NCI-H187 (cell line): ENCODE data around the gene FAM171A1.
"Not testable (repeated sequence)": the region's sequence is repeated elsewhere in the genome, so short reads cannot be mapped to it uniquely, and the experiment has no call there.

Experiments
- DNase-seq, 2 experiments: peaks; one replicate each; lab custom pipeline; 2025; lab: John Stamatoyannopoulos, UW

The FAM171A1 gene

DNA sequence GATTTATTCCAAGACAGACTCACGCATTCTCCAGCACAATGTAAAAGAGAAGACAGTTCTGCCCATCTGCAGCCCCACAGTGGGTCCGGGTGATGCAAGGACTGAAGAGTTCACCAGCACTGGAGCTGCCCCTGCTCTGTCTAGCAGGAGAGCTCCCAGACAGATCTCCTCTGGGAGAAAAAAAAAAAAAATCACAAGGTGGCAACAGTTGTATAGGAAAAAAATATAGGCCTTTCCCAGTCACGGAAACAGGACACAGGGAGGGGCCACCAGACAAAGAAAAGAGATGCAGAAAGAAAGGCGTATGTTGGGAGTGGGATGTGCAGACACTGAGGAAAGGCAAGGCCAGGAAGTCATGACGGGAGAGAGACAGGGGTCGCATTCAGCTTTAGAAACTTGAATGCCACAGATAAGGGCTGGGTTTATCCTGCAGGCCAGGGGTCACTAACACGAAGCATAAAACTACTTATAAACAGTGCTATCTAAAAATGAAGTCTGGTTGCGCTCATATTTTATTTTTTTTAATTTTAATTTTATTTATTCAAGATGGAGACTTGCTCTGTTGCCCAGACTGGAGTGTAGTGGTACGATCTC is 54.1 kb downstream of the FAM171A1 start:
- no peak for DNase-seq

DNA sequence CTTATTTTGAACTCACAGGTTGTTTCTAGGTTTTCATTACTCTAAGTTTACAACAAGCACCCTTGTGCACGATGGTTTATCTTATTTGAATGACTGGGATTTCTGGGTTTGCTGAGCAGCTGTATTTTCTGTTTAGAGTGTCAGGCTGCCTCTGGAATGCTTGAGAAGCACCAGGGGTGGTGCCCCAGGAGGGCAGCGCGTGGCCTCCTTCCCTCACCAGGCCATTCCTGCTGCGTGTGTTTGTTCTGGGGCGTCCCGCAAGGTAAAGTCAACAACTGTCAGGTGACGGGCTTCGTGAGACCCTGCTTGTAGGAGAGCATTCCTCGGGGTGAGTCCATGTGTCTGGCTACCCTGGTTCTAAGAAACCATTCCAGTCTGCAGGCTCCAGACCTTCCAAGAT is 54.9 kb downstream of the FAM171A1 start:
- DNase-seq = no peak

DNA sequence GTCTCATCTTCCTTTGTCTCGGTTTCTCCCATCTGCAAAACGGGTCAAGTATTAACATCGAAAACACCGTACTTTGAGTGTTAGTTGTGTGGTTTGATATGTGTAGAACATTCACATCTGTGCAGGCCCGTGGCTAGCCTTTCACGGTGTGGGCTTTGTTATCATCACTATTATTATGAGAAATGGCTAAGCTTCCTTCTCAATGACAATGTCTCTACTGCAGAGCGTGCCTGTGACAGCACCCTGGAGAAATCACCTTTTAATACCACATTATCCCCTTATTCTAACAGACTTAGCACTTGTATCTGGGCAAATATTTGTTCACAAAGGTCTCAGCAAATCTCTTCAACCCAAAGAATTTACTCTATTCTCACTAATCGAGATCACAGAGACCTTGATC is 55.8 kb downstream of the FAM171A1 start:
- no peak for DNase-seq

DNA sequence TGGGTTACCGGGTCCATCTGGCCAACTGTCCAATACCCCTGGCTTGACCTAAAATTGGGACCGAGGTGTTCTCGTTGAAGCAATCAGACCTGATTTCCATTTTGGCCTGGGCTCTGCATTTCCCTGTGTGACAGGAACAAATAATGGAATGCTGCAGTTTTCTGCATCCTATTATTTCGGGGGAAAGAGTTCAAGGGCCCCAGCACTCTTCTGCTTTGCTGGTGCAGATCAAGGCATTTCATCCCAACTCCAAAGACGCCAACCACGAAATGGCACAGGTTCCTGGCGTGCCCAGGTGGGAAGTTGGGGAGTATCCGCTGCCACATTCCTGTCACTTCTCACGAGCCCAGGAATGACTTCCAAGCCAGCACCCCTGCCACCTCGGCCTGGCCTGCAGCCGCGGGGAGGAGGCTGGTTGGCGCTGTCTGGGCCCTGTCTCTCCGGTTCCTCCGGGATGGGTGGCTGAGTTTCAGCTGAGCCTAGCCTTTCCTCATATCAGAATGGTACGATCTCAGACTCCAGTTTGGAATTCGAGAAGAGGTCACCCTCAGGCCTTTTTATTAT is 56.5 kb downstream of the FAM171A1 start:
- no peak for DNase-seq

DNA sequence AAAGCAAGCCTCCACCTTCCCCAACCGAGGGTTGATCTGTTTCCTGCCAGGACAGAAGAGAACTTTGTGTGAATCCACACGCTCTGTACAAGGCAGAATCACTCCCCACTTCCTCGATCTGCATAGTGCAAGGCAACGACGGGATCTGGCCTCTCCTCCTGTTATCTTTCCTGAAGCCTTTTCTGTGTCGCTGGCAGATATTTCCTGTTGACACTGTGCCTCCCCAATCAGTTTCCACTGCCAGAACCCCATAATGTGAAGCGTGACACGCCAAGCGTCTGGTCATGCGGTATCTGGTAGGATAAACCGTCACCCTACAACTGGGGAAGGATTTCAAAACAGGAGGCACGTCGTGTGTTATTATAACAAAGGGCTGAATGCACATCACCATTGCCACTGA is 57.2 kb downstream of the FAM171A1 start:
- DNase-seq = no peak

DNA sequence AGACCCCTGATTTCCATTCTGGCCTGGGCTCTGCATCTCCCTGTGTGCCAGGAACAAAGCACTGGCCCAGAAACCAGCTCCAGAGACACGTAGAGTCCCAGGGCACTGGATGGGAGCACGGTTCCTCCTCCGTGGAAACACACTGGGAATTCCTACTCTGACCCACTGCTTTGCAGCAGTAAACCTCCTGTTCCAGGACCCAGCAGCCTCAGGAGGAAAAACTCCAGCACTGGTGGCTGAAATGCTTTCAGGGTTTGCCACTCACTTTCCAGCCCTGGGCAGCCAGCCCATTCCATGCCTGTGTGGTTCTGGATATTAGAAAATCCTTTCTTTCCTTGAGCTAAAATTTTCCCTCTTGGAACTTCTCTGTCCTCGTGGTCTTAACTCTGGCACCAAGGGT is 58.0 kb downstream of the FAM171A1 start:
- no peak for DNase-seq

DNA sequence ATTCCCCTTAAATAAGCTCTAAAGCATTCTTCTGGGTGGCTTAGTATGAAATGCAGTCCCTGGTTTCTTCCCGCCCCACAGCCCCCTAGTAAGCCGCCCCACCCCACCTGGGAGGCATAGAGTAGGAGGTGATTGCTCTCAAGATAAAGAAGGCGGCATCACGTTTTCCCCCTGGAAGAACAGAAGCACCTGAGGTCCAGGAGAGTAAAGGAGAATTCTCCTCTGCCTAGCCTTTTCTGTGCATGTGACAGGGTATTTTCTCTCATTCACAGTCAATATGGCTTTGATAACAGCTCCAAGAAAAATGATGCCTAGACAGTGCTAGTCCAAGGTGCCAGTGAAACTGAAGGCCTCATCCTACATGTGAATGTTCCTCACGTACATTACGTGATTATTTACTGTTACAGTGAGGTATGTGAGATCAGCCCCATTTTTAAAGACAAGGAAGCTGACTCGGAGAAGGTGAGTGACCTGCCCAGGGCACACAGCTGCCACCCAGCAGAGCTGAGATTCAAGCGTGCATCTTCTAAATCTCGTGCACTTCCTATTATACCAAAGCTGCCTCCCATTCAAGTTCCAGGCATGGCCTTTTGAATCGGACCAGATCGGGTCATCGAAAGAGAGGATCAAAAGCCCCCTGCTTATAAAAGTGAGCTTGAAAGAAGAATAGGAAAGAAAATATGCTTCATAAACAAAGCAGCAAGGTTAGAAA is 59.4 kb downstream of the FAM171A1 start:
- DNase-seq = no peak

DNA sequence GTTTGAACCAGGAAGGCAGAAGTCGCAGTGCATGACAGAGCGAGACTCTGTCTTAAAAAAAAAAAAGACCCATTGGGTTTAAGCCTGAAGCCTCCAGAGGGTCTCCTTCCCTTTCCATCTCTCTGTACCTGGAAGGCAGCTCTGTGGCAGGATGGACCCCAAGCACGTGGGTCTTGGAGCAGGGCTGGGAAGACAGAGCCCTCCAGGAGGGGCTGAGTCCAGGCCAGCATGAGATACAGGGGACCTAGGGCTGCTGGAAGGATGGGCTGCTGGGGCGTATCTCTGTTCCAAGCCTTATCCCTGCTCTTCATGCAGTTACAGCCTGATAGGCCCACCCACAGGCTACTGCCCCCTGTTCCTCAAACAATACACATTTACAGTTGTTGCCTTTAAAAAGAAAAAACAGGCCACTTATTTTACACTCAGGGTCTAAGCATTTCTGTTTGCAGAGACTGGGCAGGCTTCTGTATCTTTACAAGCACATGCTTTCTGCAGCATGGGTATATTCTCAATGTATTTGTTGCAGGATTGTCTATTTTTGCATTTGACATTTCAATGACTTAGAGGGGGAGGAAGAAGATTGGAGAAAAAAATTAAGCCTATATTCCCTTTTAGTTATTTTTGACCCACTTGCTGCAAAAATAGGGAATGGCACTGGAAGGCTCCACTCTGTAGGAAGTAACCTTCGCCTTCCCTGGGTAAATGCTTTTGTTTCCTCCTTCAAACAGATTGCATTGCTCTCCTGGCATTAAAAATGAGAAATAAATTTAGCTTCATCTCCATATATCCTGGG is 60.1 kb downstream of the FAM171A1 start:
- no peak for DNase-seq

DNA sequence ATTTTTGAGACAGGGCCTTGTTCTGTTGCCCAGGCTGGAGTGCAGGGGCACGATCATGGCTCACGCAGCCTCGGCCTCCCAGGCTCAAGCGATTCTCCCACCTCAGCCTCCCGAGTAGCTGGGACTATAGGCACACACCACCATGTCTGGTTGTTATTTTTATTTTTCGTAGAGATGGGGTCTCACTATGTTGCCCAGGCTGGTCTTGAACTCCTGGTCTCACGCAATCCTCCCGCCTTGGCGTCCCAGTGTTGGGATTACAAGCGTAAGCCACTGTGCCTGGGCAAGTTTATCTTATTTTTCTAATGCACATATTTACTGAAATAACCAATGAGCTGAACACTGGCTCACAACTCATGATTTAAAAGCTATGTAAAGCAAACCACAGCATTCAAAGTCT is 61.9 kb downstream of the FAM171A1 start:
- DNase-seq = no peak

DNA sequence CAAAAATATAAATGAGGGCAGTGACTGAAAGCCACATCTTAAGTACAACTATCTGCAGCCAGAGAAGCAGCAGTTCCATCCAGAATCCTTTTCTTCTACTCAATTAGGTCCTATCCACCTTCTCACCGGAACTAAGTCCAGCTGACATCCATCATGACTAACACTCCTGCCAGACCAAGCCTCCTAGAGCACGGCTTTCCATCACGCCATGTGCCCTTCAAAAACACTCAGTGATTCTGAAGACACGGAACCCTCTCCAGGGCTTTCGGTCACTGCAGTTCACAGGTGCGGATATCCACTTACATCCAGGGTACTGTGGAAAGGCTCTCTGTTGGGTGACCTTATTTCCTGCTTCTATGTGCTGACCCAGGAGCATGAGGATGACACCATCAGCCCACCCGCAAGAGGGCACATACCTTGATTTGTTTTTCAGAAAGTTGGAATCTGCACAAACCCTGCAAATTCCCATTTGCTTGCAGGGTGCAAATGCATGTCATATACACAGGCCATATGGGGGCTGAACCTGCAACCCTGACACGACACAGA is 64.3 kb downstream of the FAM171A1 start:
- DNase-seq = no peak

DNA sequence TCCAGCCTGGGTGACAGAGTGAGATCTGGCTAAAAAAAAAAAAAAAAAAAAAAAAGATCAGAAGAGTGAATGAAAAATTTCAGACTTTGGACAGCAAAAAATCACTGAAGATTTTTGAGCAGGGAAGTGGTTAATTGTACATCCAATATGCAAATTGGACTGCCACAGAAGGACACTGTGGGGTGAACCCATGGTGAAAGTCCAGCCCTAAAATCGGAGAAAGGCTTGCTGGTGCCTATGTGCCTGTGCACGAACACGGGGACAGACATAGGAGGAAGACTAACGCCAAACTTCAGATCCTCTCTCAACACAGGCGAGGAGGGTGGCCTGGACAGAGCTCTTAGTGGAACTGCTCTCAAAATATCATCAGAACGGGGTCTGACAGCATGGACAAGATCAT is 65.5 kb downstream of the FAM171A1 start:
- DNase-seq = no peak

DNA sequence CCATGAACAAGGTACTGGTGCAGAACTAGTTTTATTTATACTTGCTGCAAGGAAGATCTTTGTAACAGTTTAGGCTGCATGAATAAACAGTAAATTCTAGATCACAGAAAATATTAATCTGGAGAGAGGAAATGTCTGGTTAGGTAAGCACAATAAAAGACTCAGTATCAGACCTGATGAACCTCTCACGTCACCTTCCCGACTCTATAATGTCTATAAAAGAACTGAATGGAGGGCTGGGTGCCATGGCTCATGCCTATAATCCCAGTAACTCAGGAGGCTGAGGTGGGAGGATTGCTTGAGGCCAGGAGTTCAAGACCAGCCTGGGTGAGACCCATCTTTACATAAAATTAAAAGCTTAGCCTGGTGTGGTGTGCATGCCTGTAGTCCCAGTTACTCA is 65.9 kb downstream of the FAM171A1 start:
- no peak for DNase-seq

DNA sequence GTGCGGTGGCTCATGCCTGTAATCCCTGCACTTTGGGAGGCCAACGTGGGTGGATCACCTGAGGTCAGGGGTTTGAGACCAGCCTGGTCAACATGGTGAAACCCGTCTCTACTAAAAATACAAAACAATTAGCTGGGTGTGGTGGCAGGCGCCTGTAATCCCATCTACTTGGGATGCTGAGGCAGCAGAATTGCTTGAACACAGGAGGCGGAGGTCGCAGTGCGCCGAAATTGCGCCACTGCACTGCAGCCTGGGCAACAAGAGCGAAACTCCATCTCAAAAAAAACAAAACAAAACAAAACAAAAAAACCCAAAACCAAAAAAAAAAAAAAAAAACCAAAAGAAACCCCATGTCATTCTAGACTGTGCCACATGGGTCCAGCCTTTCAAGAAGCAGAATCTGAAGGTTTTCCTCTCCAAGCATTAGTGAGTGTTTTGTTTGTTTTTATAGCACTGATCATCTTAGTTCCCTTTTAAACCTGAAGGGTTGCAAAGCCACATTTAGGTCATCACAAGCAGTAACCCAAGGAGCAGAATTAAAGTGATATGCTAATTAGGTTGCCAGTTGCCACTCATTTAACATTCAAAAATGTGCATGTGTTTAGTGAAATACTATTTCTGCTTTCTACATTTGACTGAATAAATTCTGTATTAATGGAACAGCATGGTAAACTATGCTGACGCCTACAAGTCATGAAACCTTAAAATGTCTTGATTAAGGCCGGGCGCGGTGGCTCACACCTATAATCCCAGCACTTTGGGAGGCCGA is 68.7 kb downstream of the FAM171A1 start:
- not testable (repeated sequence) for DNase-seq

DNA sequence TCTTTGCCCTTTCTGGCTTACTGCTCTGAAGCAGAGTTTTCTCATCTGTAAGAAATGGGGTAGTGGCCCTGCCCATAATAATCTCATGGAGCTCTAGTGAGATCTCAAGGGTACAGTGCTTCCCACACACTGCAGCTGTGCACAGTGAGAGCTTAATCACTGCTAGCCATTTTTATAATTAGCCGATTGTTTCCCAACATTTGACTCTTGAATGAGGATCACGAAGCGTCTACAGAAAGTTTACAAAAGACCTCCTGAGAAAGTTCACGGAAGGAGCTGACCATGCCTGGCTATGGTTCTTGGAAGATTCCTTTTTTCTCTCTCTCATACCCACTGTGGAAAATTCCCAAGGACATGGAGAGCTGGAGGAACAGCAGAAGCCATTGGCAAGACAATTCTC is 70.4 kb downstream of the FAM171A1 start:
- DNase-seq = no peak

DNA sequence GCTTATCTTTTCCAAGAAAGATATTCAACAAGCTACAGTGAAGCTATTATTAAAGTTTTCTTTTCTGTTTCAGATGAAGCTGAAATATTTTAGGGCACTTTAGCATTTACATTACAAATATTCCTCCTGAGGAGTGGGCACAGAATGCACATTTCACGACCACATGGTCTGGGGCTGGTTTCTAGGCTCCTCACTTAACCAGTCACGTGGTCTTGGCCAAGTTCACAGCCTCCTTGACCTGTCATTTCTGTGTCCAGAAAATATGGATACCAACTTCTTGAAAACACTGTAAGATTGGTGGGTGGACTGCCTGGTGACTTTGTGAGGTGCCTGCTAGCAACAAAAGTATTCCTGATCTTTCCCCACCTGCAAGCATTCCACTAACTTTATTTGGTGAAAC is 70.9 kb downstream of the FAM171A1 start:
- no peak for DNase-seq

DNA sequence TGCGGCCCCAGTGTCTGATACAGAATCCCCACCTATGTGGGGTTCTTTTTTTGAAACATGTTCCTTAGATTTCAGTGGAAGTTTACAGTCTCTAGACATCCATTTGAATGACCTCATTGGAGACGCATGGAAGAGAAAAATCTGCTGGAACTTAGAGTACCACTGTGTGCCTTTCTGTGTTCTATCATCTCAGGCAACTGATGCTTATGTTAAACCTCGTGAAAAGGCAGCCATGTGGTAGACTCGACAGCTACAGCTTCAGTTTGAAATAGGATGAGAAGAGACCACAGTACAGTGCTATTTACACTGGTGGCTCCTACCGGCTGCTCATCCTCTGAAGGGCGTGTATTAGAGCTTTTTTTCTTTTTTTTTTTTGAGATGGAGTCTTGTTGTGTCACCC is 74.4 kb downstream of the FAM171A1 start:
- no peak for DNase-seq

DNA sequence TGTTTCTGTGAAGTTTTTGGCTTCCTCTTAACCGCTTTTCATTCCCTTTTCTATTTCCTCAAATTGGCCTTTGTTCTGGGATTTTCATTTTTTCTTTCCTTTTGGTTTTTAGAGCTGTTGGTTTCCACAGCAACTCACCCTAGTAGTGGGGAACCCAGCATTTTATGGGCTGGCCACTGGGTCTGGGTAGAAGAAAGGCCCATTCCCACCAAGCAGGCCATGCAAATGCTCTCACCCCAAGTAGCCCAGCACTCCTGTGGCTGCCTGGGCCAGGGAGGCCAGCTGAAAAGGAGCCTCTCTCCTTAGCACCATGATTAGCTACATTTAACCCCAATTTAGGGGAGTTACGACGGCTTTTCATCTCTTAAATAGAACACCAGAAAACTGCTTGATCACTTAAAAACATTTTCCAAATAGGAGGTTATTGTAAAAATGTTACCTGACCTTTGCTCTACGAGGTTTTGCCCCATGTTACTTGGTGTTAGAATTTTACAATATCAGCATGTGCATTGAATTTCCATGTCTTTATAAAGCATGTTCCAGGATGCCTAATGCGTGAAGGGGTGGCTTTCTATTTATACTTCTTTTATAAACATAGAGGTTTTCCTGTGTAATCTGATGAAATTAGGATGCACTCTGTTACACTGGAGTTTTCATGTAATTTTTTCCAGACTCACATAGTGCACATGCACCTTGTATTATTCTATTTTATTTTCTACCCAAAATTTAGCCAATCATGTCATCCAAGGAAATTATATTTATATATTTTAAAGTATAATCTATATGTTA is 75.4 kb downstream of the FAM171A1 start:
- no peak for DNase-seq

DNA sequence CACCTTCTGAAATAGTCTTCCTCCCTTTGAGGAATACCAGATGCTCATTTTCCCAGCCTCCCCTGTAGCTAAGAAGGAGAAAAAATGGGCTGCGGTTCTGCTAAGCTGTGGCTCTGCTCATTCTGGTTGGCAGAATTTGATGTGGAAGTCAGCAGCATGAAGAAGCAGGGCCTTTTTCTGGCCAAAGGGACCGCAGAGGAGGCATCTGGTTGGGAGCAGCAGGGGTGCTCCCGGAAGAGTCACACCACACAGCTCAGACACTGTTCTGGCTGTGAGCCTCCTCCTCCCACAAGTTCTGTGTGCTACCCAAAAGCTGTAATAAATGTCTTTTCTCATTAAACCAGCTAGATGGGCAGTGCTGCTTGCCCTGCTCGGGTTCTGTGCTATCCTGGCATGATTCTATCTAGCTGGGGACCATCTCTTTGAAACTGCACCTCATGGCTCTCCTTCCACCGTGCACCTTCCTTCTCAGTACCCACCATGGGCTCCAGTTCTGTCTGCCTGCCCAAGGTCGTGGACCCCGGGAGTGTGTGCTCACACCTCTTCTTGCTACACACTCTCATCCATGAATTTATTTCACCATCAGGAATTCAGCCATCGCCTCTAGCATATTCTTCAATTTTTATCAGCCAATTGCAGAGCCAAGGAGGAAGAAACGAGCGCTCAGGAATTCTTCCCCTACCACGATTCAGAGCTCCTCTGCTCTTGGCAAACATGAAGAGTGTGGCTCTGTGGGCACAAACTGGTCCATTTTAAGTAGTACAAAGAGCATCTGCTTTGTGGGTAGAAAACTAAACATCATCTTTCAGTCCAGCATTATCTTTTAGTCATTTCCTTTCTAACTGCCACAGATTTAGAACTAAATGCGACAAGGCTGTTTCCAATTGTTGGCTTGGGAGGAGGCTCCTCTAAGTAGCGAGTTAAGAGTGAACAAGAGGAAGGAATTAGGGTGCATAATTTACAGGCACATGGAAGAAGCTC is 76.9 kb downstream of the FAM171A1 start:
- no peak for DNase-seq

DNA sequence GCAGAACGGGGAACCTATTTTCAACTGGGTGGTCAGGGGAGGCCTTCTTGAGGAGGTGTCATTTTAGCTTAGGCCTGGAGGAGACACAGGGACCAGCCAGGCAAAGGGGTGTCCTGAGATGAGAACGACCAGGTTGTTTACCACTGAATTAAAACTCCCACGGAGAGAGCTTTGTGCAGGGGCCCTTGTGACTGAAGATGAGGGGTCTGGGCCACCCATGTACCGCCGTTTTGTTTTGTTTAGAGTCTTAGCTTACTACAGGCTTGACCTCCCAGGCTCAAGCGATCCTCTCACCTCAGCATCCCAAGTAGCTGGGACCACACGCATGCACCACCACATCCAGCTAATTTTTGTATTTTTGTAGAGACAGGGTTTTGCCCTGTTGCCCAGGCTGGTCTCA is 80.4 kb downstream of the FAM171A1 start:
- no peak for DNase-seq

DNA sequence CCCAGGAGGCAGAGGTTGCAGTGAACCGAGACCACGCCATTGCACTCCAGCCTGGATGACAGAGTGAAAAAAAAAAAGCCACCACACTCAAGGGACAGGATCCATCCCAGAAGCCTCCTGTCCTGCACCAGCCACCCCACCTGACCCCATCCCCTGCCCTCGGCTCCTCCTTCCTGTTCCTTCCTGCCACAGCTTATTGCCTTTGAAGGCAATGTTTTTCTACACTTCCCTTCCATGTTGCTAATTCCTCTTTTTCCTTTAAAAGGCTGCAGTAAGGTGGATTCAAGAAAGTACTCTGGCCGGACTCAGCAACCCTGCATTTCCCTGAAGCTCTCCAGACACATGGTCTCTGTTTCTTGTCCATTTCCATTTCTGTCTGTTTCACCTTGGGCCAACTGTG is 80.9 kb downstream of the FAM171A1 start:
- DNase-seq = no peak
